ENCODE results near the gene IFRD2.

DNA sequence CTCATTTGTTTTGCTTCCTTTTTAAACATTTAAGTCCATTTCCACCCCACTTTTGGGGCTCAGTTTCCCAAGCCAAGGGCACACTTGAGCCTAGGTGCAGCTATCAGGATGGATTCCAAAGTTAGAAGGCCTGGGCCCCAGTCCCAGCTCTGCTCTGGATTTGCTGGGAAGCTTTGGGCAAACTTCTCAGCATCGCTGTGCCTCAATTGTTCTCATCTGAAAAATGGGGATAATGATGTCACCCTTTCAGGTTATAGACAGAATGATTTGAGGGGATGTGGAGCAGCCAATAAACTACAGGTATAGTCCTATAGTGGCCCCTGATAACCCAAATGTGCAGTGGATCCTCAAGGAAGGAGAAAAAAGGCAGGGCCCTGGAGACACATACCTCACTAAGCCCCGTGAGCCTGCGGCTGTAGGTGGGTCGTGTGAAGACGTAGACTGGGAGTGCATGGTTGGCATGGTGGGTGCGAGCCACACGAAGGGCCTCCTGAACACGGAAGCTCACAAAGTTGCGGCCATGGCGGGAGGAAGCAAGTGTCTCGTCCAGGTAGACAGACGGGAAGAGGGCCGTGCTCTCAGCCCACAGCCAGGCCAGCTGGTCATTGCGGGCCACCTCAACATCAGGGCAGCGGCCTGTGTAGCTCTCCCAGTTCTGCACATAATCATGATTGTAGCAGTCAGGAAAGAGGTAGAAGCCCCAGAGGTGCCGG lies 27.1 kb upstream of the IFRD2 start:
- TF ChIP-seq, protein P1, sequence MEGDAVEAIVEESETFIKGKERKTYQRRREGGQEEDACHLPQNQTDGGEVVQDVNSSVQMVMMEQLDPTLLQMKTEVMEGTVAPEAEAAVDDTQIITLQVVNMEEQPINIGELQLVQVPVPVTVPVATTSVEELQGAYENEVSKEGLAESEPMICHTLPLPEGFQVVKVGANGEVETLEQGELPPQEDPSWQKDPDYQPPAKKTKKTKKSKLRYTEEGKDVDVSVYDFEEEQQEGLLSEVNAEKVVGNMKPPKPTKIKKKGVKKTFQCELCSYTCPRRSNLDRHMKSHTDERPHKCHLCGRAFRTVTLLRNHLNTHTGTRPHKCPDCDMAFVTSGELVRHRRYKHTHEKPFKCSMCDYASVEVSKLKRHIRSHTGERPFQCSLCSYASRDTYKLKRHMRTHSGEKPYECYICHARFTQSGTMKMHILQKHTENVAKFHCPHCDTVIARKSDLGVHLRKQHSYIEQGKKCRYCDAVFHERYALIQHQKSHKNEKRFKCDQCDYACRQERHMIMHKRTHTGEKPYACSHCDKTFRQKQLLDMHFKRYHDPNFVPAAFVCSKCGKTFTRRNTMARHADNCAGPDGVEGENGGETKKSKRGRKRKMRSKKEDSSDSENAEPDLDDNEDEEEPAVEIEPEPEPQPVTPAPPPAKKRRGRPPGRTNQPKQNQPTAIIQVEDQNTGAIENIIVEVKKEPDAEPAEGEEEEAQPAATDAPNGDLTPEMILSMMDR (IDR thresholded peaks at IDR 0.05), result no peak
- TF ChIP-seq POLR2A (IDR thresholded peaks at IDR 0.05), result no peak

Measured in vagina (tissue), 2 donors.